Kidney (tissue), 14 donors: ENCODE results near the gene RPL22. TPM values are rescaled to one million over a fixed set of nuclear protein-coding genes. Genes with fewer than 3 reads are reported as not detected.
"Not testable (repeated sequence)": the region's sequence is repeated elsewhere in the genome, so short reads cannot be mapped to it uniquely, and the experiment has no call there.

Source experiments
- DNase-seq, 5 donors: peaks; one replicate each; pipeline ENCODE4 v3.0.0-alpha.2; 2013 to 2020
- FAIRE-seq: peaks from 2 replicates; lab custom pipeline; 2012; peaks lifted over from hg19 to GRCh38; lab: Jason Lieb, UNC
- H3K27ac ChIP-seq, 2 donors: one replicate each; pipeline ENCODE4 v1.7.0; 2013; ENCODE audit warnings: low read depth in 2 of 2, low read length in 2 of 2, inconsistent platforms in 1 of 2
- H3K27me3 ChIP-seq: one replicate; pipeline ENCODE4 v1.7.1; 2013; ENCODE audit warnings: low read length, inconsistent platforms; ENCODE audit not compliant: control insufficient read depth, insufficient read depth
- H3K36me3 ChIP-seq, 3 donors: one replicate each; pipeline versions ENCODE4 v1.7.0 to v1.7.1; 2013; ENCODE audit warnings: low read length in 3 of 3, control low read depth in 1 of 3, inconsistent platforms in 1 of 3; ENCODE audit not compliant: insufficient read depth in 3 of 3, control insufficient read depth in 2 of 3
- H3K4me1 ChIP-seq, 3 donors: one replicate each; pipeline versions ENCODE4 v1.7.0 to v1.7.1; 2013; ENCODE audit warnings: low read length in 3 of 3, inconsistent platforms in 1 of 3, low read depth in 1 of 3; ENCODE audit not compliant: control insufficient read depth in 2 of 3, insufficient read depth in 2 of 3
- H3K4me3 ChIP-seq, 3 donors: one replicate each; pipeline versions ENCODE4 v1.7.0 to v1.8.1; 2013; ENCODE audit warnings: low read length in 3 of 3, control low read depth in 1 of 3, inconsistent platforms in 1 of 3
- H3K9ac ChIP-seq, 3 donors: one replicate each; pipeline versions ENCODE4 v1.7.0 to v1.7.1; 2013; ENCODE audit warnings: low read length in 3 of 3, control low read depth in 1 of 3, inconsistent platforms in 1 of 3
- H3K9me3 ChIP-seq, 3 donors: one replicate each; pipeline versions ENCODE4 v1.7.0 to v1.7.1; 2013; ENCODE audit warnings: low read length in 3 of 3, control low read depth in 1 of 3, inconsistent platforms in 1 of 3; ENCODE audit not compliant: control insufficient read depth in 2 of 3, insufficient read depth in 1 of 3
- CTCF ChIP-seq: IDR thresholded peaks from 3 replicates; pipeline ENCODE4 v1.5.1; 2012; ENCODE audit warnings: mild to moderate bottlenecking, moderate library complexity, borderline replicate concordance; ENCODE audit not compliant: insufficient read depth; ENCODE audit errors: extremely low read depth
- intact Hi-C: fragments of 100-400 bp; cut with DNase I; formaldehyde crosslinking; loops from one replicate; pipeline ENCODE4 v1.11.1; 2022
- polyA plus RNA-seq: library from polyadenylated mRNA; stranded (reverse); fragments of 350-450 nt; fragmentation: Illumina TruSeq; extraction: RNeasy Lipid Tissue Mini Kit (QIAGEN cat#74804); gene quantifications from one replicate; pipeline ENCODE4 v1.2.3, GENCODE V29; 2014; ENCODE audit warnings: low read depth, low replicate concordance; ENCODE audit not compliant: insufficient read depth
- total RNA-seq: library from RNA; stranded (reverse); fragmentation: NEBNext Ultra II Directional; extraction: Animal tissue kit (Norgen Biotek cat#: 25700); gene quantifications from one replicate; pipeline ENCODE4 v1.2.1, GENCODE V29; 2021
- donor health status: control.
- donor health status: control.
- donor health status: control.
- donor health status: control.
- donor health status: control.
- donor health status: DM: yes; HTN: yes; CAD: no.
- donor health status: Normal renal cell carcinoma (clear cell type).

RPL22 gene
- total and polyA plus RNA-seq, 2 donors from 2014 or later, result 377 to 605 TPM

DNA sequence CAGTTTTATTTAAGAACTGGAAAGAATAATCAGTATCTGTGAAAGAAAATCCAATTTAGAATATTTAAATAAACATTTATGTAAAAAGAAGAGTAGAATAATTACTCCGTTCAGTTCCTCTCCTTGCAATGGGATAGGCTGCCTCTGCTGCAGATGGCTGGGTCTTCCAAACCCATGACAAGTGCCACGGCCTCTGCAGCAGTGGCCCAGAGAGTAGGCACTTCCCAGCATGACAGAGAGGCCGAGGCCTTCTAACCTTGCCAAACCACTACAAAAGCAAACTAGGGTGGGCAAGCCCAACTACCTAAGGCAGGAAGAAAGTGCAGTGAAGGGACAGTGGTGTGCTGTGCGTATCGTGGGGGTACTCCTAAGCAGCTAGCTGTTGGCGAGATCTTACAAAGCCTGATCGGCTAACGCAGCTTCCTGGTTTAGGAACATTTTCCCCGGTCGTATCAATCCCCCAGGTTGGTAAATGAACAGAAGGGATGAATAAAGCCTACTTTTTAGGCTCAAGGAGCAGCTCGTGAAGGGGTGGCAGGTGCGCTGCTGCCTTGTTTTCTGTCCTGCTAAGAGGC lies 21.9 kb upstream of the RPL22 start:
- Histone ChIP-seq H3K9ac (no peak overlapping the region), H3K27me3 (no peaks in the 10 kb centered on the region), H3K4me1 (peaks cover 0 to 24% (median 6%) of the 10 kb centered on the region in 3 donors), H3K36me3 (peaks cover 0 to 18% (median 17%) of the 10 kb centered on the region in 3 donors), H3K9me3 (no peaks in the 10 kb centered on the region), H3K4me3 (no peak overlapping the region), H3K27ac (no peak overlapping the region)
- no peak for TF ChIP-seq CTCF
- FAIRE-seq, result no peak
- peak in 1 of 5 donors; percentile 12 for DNase-seq
- intact Hi-C loops, result no loop called here

GRCh38 chr1:6220236-6220635 lies 20.8 kb upstream of the RPL22 start:
- no peak for FAIRE-seq
- no peak overlapping the region for H3K27ac ChIP-seq

DNA sequence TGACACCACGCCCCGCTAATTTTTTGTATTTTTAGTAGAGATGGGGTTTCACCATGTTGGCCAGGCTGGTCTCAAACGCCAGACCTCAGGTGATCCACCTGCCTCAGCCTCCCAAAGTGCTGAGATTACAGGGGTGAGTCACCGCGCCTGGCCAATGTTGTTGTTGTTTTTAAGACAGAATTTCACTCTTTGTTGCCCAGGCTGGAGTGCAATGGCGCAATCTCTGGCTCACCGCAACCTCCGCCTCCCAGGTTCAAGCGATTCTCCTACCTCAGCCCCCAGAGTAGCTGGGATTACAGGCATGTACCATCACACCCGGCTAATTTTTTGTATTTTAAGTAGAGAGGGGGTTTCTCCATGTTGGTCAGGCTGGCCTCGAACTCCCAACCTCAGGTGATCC lies 20.2 kb upstream of the RPL22 start:
- Histone ChIP-seq H3K36me3 (peaks cover 0 to 15% (median 13%) of the 10 kb centered on the region in 3 donors), H3K4me1 (peaks cover 0 to 14% (median 6%) of the 10 kb centered on the region in 3 donors)
- H3K27ac ChIP-seq, H3K4me3 ChIP-seq, H3K9ac ChIP-seq, FAIRE-seq, H3K9me3 ChIP-seq, H3K27me3 ChIP-seq, intact Hi-C loops: not testable (repeated sequence)
- DNase-seq, result peak in 1 of 5 donors; percentile 29

More at GRCh38 chr1:6220236-6220635, 20.8 kb upstream of the RPL22 start:
- Histone ChIP-seq H3K4me1 (peaks cover 0 to 20% (median 6%) of the 10 kb centered on the region in 3 donors), H3K27me3 (no peaks in the 10 kb centered on the region), H3K36me3 (peaks cover 0 to 18% (median 16%) of the 10 kb centered on the region in 3 donors), H3K4me3 (no peak overlapping the region), H3K9me3 (no peaks in the 10 kb centered on the region), H3K9ac (no peak overlapping the region)
- intact Hi-C loops, result no loop called here
- peak in 1 of 5 donors; percentile 30 for DNase-seq
- no peak for TF ChIP-seq CTCF

DNA sequence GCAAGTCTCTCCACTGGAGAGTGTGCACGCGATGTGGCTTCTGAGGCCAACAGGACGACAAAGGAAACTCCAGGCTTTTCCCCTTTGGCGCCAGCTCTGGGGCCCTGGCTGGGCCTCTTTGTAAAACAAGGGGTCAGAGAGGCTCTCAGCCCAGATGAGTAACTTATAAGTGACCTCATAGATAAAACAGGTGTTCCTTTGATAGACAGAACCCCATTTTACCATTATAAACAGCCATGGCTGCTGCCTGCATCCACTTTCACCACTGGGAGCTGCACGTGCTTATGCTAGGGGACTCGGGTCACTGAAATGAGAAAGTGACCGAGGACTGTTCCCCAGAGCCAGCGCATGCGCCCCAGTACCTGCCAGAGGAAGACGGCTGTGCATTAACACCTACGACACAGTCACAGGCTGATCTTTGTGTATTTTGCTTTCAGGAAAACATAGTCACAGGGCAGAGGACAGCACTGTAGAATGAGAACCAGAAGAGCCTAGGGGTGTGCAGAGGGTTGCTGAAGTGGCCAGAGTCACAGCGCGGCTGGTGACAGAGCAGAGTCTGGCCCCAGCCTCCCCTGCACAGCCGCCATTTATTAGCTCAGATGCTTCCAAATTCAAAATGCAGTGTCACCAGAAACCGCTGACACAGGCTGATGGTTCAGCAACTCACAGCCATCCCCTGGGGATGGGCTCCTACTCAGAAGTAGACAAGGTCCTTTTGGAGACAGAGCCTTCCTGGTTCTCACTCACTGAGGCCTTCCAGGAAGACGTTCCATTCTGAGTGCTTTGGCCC lies 19.2 kb upstream of the RPL22 start:
- H3K27ac ChIP-seq, result no peak overlapping the region
- peaks cover 0 to 6% (median 2%) of the 10 kb centered on the region in 3 donors for H3K36me3 ChIP-seq
- no peak overlapping the region for H3K4me3 ChIP-seq
- H3K9ac ChIP-seq, result no peak overlapping the region
- no peaks in the 10 kb centered on the region for H3K9me3 ChIP-seq
- FAIRE-seq (no peak), DNase-seq (peak in 1 of 5 donors; percentile 43)
- no peaks in the 10 kb centered on the region for H3K27me3 ChIP-seq
- H3K4me1 ChIP-seq, result peaks cover 0 to 7% (median 4%) of the 10 kb centered on the region in 3 donors
- no peak for TF ChIP-seq CTCF
- intact Hi-C loops, result no loop called here
